Activated T-cell treated with anti-CD3 and anti-CD28 coated beads, Interleukin-2, amount 50 U/mL, for 4 hours (primary cell): Measurements from ENCODE around the gene CETN1. TPM values are rescaled to one million over a fixed set of nuclear protein-coding genes. Genes with fewer than 3 reads are reported as not detected.

Experiments
- ATAC-seq, 2 donors: fragments of 200-7000 bp; cut with Tn5 transposase; one replicate each; pipeline ENCODE4 v1.10.0; 2021
- DNase-seq: peaks from one replicate; pipeline ENCODE4 v3.0.0-alpha.2; 2020
- H3K27me3 Mint-ChIP-seq: one replicate; pipeline ENCODE4 v1.8.0; 2021; ENCODE audit warnings: low read depth, mixed read lengths
- H3K36me3 Mint-ChIP-seq: one replicate; pipeline ENCODE4 v1.8.0; 2022; ENCODE audit warnings: mixed read lengths; ENCODE audit not compliant: insufficient read depth
- H3K4me1 Mint-ChIP-seq: one replicate; pipeline ENCODE4 v1.8.0; 2021; ENCODE audit warnings: low read depth, mixed read lengths
- H3K4me3 Mint-ChIP-seq: one replicate; pipeline ENCODE4 v1.8.0; 2021; ENCODE audit warnings: mild to moderate bottlenecking, moderate library complexity, mixed read lengths
- H3K9me3 Mint-ChIP-seq: one replicate; pipeline ENCODE4 v1.8.0; 2021; ENCODE audit warnings: mixed read lengths
- total RNA-seq, 3 donors: library from RNA; stranded (reverse); gene quantifications; one replicate each; pipeline ENCODE4 v1.2.1, GENCODE V29; 2021

The CETN1 gene
- total RNA-seq, 3 donors from 2014 or later, result not detected

DNA sequence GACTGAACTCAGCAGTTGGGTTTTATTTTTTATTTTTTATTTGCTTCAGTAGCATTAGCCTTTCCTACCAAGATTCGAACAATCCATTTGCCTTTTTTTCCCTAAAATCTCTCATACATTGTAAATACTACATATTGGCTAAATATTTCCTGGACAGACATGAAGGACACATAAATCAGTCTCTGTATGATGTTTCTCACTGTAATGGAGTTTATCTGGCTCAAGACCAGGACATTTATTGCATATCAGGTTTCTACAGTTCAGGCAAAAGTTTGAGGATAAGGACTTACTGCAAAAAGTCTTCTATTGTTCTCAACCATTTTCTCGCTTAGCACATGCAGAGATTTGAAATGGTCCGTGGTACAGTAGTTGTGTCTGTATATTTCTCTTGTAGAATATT, 19.9 kb downstream of the CETN1 start:
- H3K27me3 Mint-ChIP-seq, result peaks cover 17% of the 10 kb centered on the region
- DNase-seq (no peak), ATAC-seq (no peak)
- no peaks in the 10 kb centered on the region for H3K36me3 Mint-ChIP-seq
- H3K4me3 Mint-ChIP-seq, result no peak overlapping the region
- no peaks in the 10 kb centered on the region for H3K9me3 Mint-ChIP-seq
- peaks cover 5% of the 10 kb centered on the region for H3K4me1 Mint-ChIP-seq

DNA sequence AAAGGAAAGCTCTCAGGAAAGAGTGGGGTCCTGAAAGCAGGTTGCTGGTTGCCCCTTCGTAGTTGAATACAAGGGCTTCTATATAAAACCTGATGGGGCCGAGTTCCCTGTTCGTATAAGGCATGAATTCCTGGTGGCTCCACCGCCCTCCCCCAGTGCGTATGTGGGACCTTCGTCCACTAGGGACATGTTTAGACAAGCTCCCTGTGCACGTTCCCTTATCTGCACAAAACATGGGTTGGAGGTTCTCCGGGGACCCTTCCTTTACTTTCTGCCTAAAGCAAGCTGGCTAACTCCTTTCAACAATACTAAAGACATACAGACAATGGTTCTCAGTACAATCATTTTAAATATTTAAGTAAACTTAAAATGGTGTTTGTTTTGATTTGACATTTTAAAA, 24.6 kb downstream of the CETN1 start:
- Mint-ChIP-seq H3K27me3 (peaks cover 17% of the 10 kb centered on the region), H3K36me3 (no peaks in the 10 kb centered on the region), H3K4me3 (no peak overlapping the region), H3K4me1 (no peaks in the 10 kb centered on the region), H3K9me3 (no peaks in the 10 kb centered on the region)
- DNase-seq, result no peak
- no peak for ATAC-seq

DNA sequence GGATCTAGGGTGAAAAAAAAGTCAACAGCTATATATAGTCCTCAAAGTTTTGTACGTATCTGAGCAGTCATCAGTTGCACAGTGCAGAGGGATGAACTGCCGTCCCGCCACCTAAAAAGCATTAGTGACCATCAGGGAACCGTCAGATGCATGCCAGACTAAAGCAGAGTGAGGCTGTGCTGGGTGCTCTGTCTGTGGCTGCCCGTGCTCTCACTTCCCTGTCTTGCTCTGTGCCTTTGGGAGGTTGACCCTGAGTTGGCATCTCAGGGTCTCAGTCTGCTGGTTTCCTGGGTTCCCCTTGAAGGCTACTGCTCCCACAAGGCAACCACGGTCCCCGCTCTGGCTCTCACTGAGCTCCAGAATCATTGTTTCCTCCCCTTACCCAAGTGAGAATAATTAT, 27.8 kb downstream of the CETN1 start:
- H3K4me1 Mint-ChIP-seq, result no peaks in the 10 kb centered on the region
- ATAC-seq, result no peak
- no peak overlapping the region for H3K4me3 Mint-ChIP-seq
- peaks cover 15% of the 10 kb centered on the region for H3K27me3 Mint-ChIP-seq
- H3K9me3 Mint-ChIP-seq, result no peaks in the 10 kb centered on the region
- H3K36me3 Mint-ChIP-seq, result no peaks in the 10 kb centered on the region
- DNase-seq, result no peak

DNA sequence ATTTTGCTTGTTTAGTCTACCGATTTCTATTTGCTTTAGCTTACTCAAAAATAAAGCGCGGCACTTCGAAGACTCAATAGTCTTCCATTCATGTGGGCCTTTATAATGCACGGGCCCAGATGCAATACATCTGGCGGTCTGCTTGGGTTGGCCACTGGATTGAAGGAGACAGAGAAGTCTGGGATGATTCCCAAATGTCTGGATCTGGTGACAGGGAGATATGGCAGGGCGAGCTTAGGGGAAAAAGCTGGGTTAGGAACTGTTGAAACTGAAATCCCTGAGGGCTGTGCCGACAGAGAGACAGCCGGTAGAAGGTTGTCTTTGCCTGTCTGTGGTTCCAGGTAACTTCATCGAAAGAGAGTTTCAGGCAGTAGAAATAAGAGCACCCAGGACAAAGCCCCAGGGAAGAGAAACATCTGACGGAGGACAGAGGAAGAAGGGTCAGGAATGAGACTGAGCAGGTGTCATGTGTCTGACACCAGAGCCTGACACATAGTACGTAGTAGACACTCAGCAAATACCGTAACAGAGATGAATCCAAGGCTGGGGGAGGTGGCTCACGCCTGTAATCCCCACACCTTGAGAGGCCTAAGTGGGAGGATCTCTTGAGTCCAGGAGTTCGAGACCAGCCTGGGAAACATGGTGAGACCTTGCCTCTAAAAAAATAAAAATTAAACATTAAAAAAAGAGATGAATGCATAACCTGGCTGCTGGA, 30.2 kb downstream of the CETN1 start:
- H3K27me3 Mint-ChIP-seq, result peaks cover 15% of the 10 kb centered on the region
- H3K4me3 Mint-ChIP-seq, result no peak overlapping the region
- H3K9me3 Mint-ChIP-seq, result no peaks in the 10 kb centered on the region
- H3K4me1 Mint-ChIP-seq, result no peaks in the 10 kb centered on the region
- ATAC-seq (no peak), DNase-seq (no peak)
- no peaks in the 10 kb centered on the region for H3K36me3 Mint-ChIP-seq

DNA sequence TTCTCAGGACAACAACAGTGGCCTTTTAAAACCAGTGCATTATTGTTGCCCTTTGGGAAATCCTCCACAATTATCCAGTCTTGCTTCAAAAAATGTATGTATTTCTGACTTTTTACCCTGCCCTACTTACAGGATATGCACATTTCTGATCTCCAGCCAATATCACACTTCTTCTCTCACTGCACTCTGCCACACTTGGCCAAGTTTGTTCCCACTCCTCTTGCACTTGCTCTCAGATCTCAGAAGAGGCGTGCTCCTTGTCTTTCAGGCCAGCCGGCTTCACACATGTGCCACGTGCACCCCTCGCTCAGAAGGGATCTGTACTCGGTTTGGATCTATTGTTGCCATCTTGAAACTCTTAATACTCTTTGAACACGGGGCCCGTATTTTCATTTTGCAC, 32.0 kb downstream of the CETN1 start:
- no peaks in the 10 kb centered on the region for H3K36me3 Mint-ChIP-seq
- no peaks in the 10 kb centered on the region for H3K4me1 Mint-ChIP-seq
- ATAC-seq, result no peak
- no peaks in the 10 kb centered on the region for H3K9me3 Mint-ChIP-seq
- H3K4me3 Mint-ChIP-seq, result no peak overlapping the region
- no peak for DNase-seq
- peaks cover 6% of the 10 kb centered on the region for H3K27me3 Mint-ChIP-seq

DNA sequence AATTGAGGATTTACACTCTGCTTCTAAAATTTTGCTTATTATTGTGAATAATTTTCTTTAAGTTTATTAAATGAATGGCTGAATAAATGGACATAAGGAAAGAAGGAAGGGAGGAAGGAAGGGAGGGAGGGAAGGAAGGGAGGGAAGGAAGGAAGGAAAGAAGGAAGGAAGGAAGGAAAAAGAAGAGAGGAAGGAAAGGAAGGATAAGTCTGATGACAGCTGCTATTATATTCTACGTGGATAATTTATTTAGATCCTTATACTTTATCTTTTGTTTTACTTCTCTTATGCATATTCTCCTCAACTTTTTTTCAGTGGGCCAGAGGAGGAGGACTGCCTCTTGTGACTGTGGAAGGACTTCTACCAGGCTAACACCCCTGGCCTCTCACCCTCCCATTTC, 34.0 kb downstream of the CETN1 start:
- no peaks in the 10 kb centered on the region for H3K4me1 Mint-ChIP-seq
- ATAC-seq, result no peak
- H3K9me3 Mint-ChIP-seq, result no peaks in the 10 kb centered on the region
- H3K36me3 Mint-ChIP-seq, result no peaks in the 10 kb centered on the region
- peaks cover 6% of the 10 kb centered on the region for H3K27me3 Mint-ChIP-seq
- no peak overlapping the region for H3K4me3 Mint-ChIP-seq
- no peak for DNase-seq

DNA sequence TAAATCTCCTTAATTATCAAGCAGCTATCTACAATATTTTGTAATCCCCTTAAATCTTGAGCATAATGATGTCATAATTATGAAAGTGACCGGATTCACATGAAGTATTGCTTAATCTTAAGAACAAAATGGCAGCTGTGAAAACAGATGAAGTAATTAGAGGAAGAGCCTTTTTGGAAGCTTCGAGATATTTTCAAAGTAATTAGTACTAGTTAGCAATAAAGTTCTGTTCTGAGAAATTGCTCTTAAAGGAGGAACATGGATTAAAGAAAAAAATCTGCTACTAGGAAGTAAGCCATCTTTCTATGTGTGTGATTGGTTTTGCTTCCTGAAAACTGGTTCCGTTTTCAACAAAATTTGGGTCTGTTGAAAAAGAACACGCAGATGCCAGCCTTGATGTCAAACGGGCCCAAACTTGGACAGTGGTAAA, 34.9 kb downstream of the CETN1 start:
- no peaks in the 10 kb centered on the region for H3K4me1 Mint-ChIP-seq
- H3K4me3 Mint-ChIP-seq, result no peak overlapping the region
- H3K36me3 Mint-ChIP-seq, result no peaks in the 10 kb centered on the region
- DNase-seq (no peak), ATAC-seq (no peak)
- no peaks in the 10 kb centered on the region for H3K9me3 Mint-ChIP-seq
- peaks cover 7% of the 10 kb centered on the region for H3K27me3 Mint-ChIP-seq

DNA sequence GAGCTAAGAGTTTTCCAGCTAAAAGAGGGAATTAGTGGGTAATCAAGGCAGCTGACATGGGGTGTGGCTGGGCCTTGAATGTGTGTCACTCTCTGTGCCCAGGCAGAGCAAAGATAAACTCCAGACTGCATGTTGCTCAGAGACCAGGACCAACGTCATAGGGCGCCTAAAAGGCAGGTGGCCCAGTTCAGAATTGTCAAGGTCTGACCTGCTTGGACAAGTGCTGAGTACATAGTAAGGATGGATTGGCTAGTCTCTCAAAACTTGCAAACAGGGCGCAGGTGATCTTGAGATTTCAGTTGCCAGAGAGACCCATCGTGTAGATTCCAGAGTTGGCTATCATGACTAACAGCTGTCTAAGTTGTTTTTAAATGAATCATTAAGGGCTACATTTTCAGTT, 35.6 kb downstream of the CETN1 start:
- no peak for ATAC-seq
- DNase-seq, result no peak
- H3K27me3 Mint-ChIP-seq, result peaks cover 5% of the 10 kb centered on the region
- H3K36me3 Mint-ChIP-seq, result no peaks in the 10 kb centered on the region
- no peaks in the 10 kb centered on the region for H3K9me3 Mint-ChIP-seq
- H3K4me3 Mint-ChIP-seq, result no peak overlapping the region
- H3K4me1 Mint-ChIP-seq, result no peaks in the 10 kb centered on the region

DNA sequence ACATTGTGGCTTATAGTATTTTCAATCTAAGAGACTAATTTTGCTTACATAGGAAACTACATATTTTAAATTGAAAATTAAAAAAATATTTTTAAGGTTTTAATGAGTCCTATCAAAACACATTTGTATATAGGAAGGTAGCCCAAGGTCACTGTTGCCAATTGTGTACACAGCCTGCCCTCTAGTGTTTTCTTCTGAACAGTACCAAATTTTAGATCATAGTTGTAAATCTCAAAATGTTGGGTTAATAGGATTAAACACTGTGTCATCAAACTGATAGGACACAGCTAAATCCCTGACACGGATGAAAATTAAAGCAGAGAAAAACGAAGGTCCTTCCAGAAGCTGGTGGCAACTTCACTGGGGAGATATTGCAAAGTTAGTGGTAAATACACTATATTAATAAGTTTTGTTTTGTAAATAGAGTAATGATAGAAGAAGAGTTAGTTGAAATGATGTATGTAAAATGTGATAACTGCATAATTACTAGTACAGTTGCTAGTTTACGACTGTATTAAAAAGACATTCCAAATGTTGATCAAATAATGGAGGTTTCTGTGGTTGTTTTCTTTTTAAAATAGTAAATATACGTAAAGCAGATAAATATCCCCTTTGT, 36.3 kb downstream of the CETN1 start:
- no peaks in the 10 kb centered on the region for H3K4me1 Mint-ChIP-seq
- no peaks in the 10 kb centered on the region for H3K9me3 Mint-ChIP-seq
- DNase-seq (no peak), ATAC-seq (no peak)
- H3K4me3 Mint-ChIP-seq, result no peak overlapping the region
- no peaks in the 10 kb centered on the region for H3K36me3 Mint-ChIP-seq
- peaks cover 2% of the 10 kb centered on the region for H3K27me3 Mint-ChIP-seq

DNA sequence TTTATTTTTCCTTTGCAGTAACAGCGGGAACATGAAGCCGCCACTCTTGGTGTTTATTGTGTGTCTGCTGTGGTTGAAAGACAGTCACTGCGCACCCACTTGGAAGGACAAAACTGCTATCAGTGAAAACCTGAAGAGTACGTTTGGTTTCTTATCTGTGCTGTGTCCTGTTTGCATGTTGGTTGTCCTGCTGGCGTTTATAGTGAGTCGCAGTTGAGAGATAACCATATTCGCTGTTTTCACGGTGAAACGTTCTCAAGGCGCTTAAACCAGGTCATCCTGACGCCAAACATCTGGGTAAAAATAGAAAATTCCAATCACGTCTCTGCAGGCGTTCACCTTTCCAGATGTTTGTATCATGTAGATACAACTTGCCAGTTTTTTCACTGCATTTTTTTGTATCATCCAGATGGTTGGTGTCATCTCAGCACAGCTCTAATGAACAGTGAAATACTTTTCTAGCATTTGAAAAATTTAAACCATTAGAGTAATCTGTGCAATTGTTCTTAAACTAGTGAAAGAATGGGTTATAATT, 37.9 kb downstream of the CETN1 start:
- ATAC-seq (no peak), DNase-seq (no peak)
- H3K27me3 Mint-ChIP-seq, result peaks cover 7% of the 10 kb centered on the region
- no peaks in the 10 kb centered on the region for H3K4me1 Mint-ChIP-seq
- no peaks in the 10 kb centered on the region for H3K9me3 Mint-ChIP-seq
- no peaks in the 10 kb centered on the region for H3K36me3 Mint-ChIP-seq
- no peak overlapping the region for H3K4me3 Mint-ChIP-seq

DNA sequence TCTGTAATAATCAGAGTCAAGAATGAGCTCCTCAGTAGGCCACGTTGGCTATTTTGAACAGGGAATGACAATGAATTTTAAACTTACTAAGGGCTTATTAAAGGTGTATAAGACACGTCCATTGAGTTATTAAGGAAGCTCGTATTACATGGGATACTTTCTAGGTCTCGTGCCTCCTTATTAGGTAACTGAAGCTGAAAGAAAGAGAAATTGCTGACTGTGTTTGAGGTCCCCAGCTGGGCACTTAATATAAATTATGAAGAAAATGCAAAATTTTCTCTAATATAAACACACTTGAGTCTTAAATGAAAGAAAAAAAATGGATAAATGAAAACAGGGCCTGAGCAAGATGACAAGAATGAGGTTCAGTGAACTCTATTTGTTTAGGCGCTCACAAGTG, 38.4 kb downstream of the CETN1 start:
- DNase-seq, result no peak
- Mint-ChIP-seq H3K9me3 (no peaks in the 10 kb centered on the region), H3K4me3 (no peak overlapping the region), H3K27me3 (peaks cover 7% of the 10 kb centered on the region), H3K4me1 (no peaks in the 10 kb centered on the region), H3K36me3 (no peaks in the 10 kb centered on the region)
- ATAC-seq, result no peak

DNA sequence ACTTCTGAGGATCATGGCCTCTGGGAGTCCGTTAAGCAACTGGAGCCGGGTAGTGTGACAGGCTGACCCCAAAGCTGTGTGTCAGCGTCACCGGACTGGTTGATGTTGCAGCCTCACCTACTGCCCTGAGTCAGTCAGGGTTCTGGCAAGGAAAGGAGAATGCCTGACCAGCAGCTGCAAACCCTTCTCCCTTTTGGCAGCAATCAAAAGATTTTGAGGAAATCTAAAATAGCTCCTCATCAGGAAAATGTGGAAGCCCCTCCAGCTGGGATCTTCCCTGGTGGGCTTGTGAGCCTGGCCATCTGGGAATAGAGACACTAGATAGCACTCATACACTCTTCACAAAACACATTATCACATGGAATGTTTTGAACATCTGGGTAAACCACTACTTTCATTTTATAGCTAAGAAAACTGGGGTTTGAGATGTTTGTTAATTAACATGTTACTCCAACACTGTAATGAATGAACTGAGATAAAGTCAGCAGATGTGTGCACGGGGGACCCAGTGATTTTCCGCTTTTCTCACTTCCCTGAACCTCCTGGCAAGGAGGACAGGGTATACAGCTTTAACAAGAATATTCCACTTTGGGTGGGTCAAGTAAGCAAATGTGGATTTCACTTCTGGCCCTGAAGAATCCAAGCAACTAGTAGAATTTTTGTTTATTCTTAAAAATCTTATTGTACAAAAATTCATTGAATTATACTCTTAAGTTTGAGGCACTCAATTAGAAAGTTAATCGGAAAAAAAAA, 41.3 kb downstream of the CETN1 start:
- Mint-ChIP-seq H3K27me3 (peaks cover 14% of the 10 kb centered on the region), H3K9me3 (no peaks in the 10 kb centered on the region), H3K4me1 (no peaks in the 10 kb centered on the region), H3K36me3 (no peaks in the 10 kb centered on the region), H3K4me3 (no peak overlapping the region)
- DNase-seq (no peak), ATAC-seq (no peak)

DNA sequence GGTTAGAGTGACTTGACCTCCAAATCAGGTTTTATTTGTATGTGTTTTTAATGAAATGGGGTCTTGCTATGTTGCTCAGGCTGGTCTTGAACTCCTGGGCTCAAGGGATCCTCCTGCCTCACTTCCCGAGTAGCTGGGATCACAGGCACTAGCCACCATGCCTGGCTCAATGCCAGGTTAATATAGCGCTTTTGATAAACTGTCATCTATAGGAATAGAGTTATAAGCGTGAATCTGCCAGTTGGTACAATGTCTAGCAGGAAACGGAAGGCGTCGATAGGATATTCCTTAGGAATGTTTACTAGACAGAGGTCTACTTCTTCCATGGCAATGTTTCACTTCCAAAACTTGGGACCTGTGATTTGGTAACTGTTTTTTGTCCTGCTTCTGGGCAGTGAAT, 42.1 kb downstream of the CETN1 start:
- H3K4me3 Mint-ChIP-seq, result no peak overlapping the region
- ATAC-seq (no peak), DNase-seq (no peak)
- no peaks in the 10 kb centered on the region for H3K4me1 Mint-ChIP-seq
- H3K27me3 Mint-ChIP-seq, result peaks cover 14% of the 10 kb centered on the region
- H3K36me3 Mint-ChIP-seq, result no peaks in the 10 kb centered on the region
- H3K9me3 Mint-ChIP-seq, result no peaks in the 10 kb centered on the region

DNA sequence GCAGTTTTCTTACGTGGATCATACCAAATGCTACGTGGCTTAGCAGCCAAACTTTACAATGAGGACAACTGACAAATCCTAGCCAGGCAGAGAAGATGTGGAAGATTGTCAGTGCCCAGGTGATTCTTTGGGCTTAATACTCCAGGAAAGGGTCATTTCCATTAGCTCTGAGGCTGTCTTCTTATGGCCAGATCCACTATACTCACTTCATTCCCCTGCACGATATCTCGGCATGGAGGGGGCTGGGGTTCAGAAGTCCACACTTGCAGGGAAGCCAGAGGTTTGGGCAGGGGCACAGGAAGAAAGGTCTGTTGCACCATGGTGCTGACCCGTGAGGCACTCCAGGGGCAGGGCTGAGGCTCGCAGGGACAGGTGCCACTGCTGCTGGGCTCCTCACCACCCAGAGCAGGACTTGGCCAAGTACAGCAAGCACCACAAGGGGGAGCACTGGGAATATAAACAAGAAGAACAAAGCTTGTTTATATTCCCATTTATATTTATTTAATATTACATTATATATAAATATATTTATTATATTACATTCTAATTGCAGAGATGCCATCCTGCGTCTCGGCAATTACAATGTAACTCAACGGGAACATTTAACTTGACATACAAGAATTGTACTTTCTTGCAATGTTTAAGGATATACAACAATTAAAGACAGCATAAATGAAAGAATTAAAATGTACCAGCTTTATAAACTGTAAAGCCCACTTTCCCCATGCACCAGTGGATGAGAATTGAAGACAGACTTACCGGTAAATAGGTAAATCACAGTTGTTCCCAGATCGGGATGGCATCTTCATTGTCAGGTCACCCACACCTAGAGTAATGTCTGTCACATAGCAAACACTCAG, 43.8 kb downstream of the CETN1 start:
- H3K4me3 Mint-ChIP-seq, result no peak overlapping the region
- no peaks in the 10 kb centered on the region for H3K9me3 Mint-ChIP-seq
- no peaks in the 10 kb centered on the region for H3K36me3 Mint-ChIP-seq
- peak; percentile 64 for DNase-seq
- H3K27me3 Mint-ChIP-seq, result peaks cover 14% of the 10 kb centered on the region
- peak; percentile 58 to 66 for ATAC-seq
- H3K4me1 Mint-ChIP-seq, result no peaks in the 10 kb centered on the region
